SK-N-SH (cell line): ENCODE data around the gene LRP5.

ENCODE experiments used
- CTCF ChIP-seq: fragments of 200-600 bp; sonication (generic); IDR thresholded peaks from 2 replicates; pipeline ENCODE4 v1.6.1; 2017; ENCODE audit warnings: antibody characterized with exemption, mild to moderate bottlenecking, moderate library complexity
- GABPA ChIP-seq: IDR thresholded peaks from 2 replicates; pipeline ENCODE4 v1.4.0; 2012; ENCODE audit warnings: low read depth, mild to moderate bottlenecking
- MAX ChIP-seq: IDR thresholded peaks from 2 replicates; pipeline ENCODE4 v1.4.0; 2012; ENCODE audit warnings: low read depth
- NRF1 ChIP-seq: IDR thresholded peaks from 2 replicates; pipeline ENCODE4 v1.6.1; 2012; ENCODE audit warnings: low read depth, mild to moderate bottlenecking, low read length
- POLR2AphosphoS5 ChIP-seq: IDR thresholded peaks from 2 replicates; pipeline ENCODE4 v1.6.1; 2012; ENCODE audit warnings: low read depth, low read length
- RCOR1 ChIP-seq: fragments of 150-350 bp; IDR thresholded peaks from 2 replicates; pipeline ENCODE4 v1.6.1; 2017; ENCODE audit warnings: antibody characterized with exemption, low read length
- REST ChIP-seq: IDR thresholded peaks from 2 replicates; pipeline ENCODE4 v1.6.1; 2012; ENCODE audit warnings: mild to moderate bottlenecking, low read depth, low read length, moderate library complexity
- RFX5 ChIP-seq: IDR thresholded peaks from 2 replicates; pipeline ENCODE4 v1.6.1; 2012; ENCODE audit warnings: mild to moderate bottlenecking, improper control_type of control experiment, low read length
- TCF12 ChIP-seq: IDR thresholded peaks from 2 replicates; pipeline ENCODE4 v1.4.0; 2012
- YY1 ChIP-seq: IDR thresholded peaks from 2 replicates; pipeline ENCODE4 v1.4.0; 2012; ENCODE audit warnings: low read depth, mild to moderate bottlenecking

- TF ChIP-seq GABPA (no peak), POLR2AphosphoS5 (no peak), CTCF (no peak), REST (no peak), NRF1 (no peak), YY1 (no peak), MAX (no peak), RFX5 (no peak), RCOR1 (no peak), TCF12 (no peak)
Observed at GRCh38 chr11:68282141-68282860, 30.1 kb upstream of the LRP5 start.
